Breast epithelium (tissue), 4 donors: ENCODE measurements around the gene TYK2. TPM values are rescaled to one million over a fixed set of nuclear protein-coding genes. Genes with fewer than 3 reads are reported as not detected.

Source experiments
- DNase-seq, 2 donors: peaks; one replicate each; pipeline ENCODE4 v3.0.0-alpha.2; 2019; ENCODE audit warnings: low spot score in 2 of 2
- H3K27ac ChIP-seq, 2 donors: fragments of 200-600 bp; sonication (generic) in 1 of 2; one replicate each; pipeline ENCODE4 v1.5.1; 2016 to 2019; ENCODE audit warnings: mild to moderate bottlenecking in 1 of 2
- H3K27me3 ChIP-seq, 2 donors: fragments of 200-600 bp; sonication (generic) in 1 of 2; one replicate each; pipeline versions ENCODE4 v1.5.1 to v1.6.0; 2017 to 2019; ENCODE audit warnings: control low read depth in 1 of 2, mild to moderate bottlenecking in 1 of 2
- H3K36me3 ChIP-seq: fragments of 200-600 bp; one replicate; pipeline ENCODE4 v1.5.1; 2019
- H3K4me1 ChIP-seq, 2 donors: fragments of 200-600 bp; sonication (generic); one replicate each; pipeline ENCODE4 v1.5.1; 2016 to 2019; ENCODE audit warnings: control low read depth in 1 of 2
- H3K4me3 ChIP-seq, 3 donors: fragments of 200-600 bp; sonication (generic); 1 replicate in 2 of 3; 2 replicates in 1 of 3; pipeline ENCODE4 v1.5.1; 2016 to 2019; ENCODE audit warnings: mild to moderate bottlenecking in 3 of 3, moderate library complexity in 2 of 3
- H3K9me3 ChIP-seq, 2 donors: fragments of 200-600 bp; sonication (generic) in 1 of 2; one replicate each; pipeline ENCODE4 v1.5.1; 2016 to 2019; ENCODE audit warnings: control low read depth in 1 of 2
- POLR2A ChIP-seq: fragments of 450-650 bp; IDR thresholded peaks from one replicate; pipeline ENCODE4 v1.6.1; 2016; ENCODE audit warnings: antibody characterized with exemption, mild to moderate bottlenecking, moderate library complexity
- POLR2AphosphoS5 ChIP-seq, 3 donors: sonication (generic); formaldehyde crosslinking; IDR thresholded peaks; one replicate each; pipeline ENCODE4 v1.6.1; 2017; ENCODE audit warnings: antibody characterized with exemption in 3 of 3
- intact Hi-C: fragments of 100-400 bp; cut with DNase I; formaldehyde crosslinking; loops from one replicate; pipeline ENCODE4 v1.15.1; 2023; ENCODE audit warnings: low total_unique reads
- total RNA-seq, 3 donors: library from RNA; depleted of rRNA; stranded (reverse); fragments of >200 nt; gene quantifications; one replicate each; pipeline ENCODE4 v1.1.0, GENCODE V29; 2016
- TF ChIP-seq, protein P1 (sequence below), 3 donors: fragments of 450-650 bp; IDR thresholded peaks; one replicate each; pipeline ENCODE4 v1.5.1; 2016 to 2017; ENCODE audit warnings: antibody characterized with exemption in 3 of 3, mild to moderate bottlenecking in 3 of 3, moderate library complexity in 3 of 3

Gene TYK2
- total RNA-seq, 3 donors from 2014 or later = 61.6 to 109 (median 104) TPM

DNA sequence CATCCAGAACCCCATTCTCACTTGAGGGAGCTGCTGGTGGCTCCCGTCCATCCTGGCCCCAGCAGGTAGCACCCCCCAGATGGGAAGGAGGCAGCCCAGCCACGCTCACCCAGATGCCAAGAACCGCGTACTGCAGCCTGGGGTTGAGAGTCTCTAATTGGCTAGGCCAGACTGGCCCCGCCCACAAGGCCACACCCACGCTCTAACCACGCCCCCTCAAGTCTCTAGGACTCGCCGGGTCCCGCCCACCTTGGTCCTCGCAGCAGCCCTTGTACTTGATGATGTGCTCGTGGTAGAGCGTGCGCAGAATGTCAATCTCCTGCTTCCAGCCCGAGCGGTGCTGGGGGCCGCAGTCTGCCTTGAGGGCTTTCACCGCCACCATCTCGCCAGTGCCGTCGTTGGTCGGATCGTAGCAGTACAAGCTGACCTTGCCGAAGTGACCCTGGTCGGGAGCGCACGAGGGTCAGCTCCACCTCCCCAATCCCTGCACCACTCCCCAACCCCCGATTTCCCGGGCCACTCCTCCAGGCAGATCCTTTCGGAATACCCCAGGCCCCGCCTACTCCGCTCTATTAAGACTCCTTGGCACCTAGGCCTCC lies 26.5 kb downstream of the TYK2 start:
- intact Hi-C loops = no loop called here
- no peaks in the 10 kb centered on the region for H3K27me3 ChIP-seq
- peak overlapping the region in 1 of 2 donors; percentile 58 for H3K27ac ChIP-seq
- no peaks in the 10 kb centered on the region for H3K9me3 ChIP-seq
- TF ChIP-seq, protein P1, sequence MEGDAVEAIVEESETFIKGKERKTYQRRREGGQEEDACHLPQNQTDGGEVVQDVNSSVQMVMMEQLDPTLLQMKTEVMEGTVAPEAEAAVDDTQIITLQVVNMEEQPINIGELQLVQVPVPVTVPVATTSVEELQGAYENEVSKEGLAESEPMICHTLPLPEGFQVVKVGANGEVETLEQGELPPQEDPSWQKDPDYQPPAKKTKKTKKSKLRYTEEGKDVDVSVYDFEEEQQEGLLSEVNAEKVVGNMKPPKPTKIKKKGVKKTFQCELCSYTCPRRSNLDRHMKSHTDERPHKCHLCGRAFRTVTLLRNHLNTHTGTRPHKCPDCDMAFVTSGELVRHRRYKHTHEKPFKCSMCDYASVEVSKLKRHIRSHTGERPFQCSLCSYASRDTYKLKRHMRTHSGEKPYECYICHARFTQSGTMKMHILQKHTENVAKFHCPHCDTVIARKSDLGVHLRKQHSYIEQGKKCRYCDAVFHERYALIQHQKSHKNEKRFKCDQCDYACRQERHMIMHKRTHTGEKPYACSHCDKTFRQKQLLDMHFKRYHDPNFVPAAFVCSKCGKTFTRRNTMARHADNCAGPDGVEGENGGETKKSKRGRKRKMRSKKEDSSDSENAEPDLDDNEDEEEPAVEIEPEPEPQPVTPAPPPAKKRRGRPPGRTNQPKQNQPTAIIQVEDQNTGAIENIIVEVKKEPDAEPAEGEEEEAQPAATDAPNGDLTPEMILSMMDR (IDR thresholded peaks at IDR 0.05) = no peak
- TF ChIP-seq POLR2AphosphoS5 (IDR thresholded peaks at IDR 0.05) (no peak), POLR2A (no peak)
- H3K4me1 ChIP-seq = no peaks in the 10 kb centered on the region
- no peak overlapping the region for H3K4me3 ChIP-seq
- H3K36me3 ChIP-seq = no peaks in the 10 kb centered on the region
- DNase-seq = no peak

DNA sequence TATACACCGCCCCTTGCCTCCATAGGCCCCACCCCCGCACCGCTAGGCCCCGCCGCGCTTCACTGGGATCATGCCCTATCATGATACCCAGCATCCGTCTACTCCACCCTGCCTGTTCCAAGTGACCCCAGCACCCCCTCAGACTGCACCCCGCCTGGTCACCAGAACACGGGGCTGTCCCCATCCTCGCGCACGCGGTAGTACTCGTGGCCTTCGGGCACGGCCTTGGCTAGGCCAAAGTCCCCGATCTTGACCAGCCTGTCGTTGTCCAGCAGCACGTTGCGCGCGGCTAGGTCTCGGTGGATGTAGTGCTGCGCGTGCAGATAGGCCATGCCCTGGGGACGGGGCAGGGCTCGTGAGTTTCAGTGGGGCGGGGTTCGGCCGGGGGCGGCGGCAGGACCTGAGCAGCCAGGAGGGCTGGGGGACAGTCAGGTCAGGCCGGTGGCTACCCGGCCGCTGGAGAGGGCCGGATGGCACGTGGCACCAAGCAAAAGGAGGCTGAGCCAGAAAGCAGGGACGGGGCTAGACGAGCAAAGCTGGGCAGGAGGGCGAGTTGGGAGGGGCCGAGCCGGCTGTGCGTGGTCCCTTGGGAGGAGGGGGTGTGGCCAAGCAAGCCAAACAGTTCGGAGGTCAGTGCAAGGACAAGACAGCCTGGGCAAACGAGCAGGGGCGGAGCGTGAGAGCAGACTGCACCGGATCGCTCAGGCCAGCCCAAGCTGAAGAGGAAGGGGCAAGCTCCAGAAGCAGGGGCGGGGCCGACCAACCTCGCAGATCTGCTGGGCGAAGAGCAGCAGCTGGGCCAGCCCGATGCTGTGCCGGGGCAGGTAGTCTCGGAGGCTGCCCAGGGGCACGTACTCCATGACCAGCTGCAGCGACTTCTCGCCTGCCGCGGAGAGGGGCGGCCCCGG lies 27.4 kb downstream of the TYK2 start:
- no peak for DNase-seq
- Histone ChIP-seq H3K36me3 (no peaks in the 10 kb centered on the region), H3K4me3 (no peak overlapping the region), H3K27ac (peak overlapping the region in 1 of 2 donors; percentile 58), H3K4me1 (no peaks in the 10 kb centered on the region), H3K9me3 (no peaks in the 10 kb centered on the region), H3K27me3 (no peaks in the 10 kb centered on the region)
- TF ChIP-seq, protein P1 (IDR thresholded peaks at IDR 0.05) = no peak
- TF ChIP-seq POLR2A (no peak), POLR2AphosphoS5 (IDR thresholded peaks at IDR 0.05) (no peak)
- intact Hi-C loops = no loop called here

GRCh38 chr19:10346509-10346908 lies 33.9 kb downstream of the TYK2 start:
- no peaks in the 10 kb centered on the region for H3K27me3 ChIP-seq
- H3K27ac ChIP-seq = peak overlapping the region in 1 of 2 donors; percentile 26
- TF ChIP-seq POLR2A = no peak
- TF ChIP-seq, protein P1 (IDR thresholded peaks at IDR 0.05) = no peak
- TF ChIP-seq POLR2AphosphoS5 (IDR thresholded peaks at IDR 0.05) = no peak
- DNase-seq = no peak
- no peaks in the 10 kb centered on the region for H3K4me1 ChIP-seq
- no peak overlapping the region for H3K4me3 ChIP-seq
- H3K9me3 ChIP-seq = no peaks in the 10 kb centered on the region
- H3K36me3 ChIP-seq = no peaks in the 10 kb centered on the region
- intact Hi-C loops = no loop called here

DNA sequence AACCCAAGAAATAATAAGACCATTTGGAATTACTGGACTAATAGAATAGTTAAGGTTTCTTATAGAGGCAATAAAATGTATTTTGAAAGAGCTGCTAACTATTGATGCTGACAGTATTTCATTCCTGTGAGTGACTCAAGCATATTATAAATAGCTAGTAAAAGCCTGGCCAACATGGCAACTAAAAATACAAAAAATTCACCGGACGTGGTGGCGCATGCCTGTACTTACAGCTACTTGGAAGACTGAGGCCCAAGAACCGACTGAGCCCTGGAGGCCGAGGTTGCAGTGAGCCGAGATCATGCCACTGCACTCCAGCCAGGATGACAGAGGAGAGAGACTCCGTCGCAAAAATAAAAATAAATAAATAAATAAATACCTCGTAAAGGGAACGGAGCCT lies 35.6 kb downstream of the TYK2 start:
- Histone ChIP-seq H3K9me3 (no peaks in the 10 kb centered on the region), H3K4me1 (no peaks in the 10 kb centered on the region), H3K36me3 (no peaks in the 10 kb centered on the region), H3K27ac (no peak overlapping the region), H3K27me3 (no peaks in the 10 kb centered on the region), H3K4me3 (no peak overlapping the region)
- intact Hi-C loops = no loop called here
- TF ChIP-seq POLR2AphosphoS5 (IDR thresholded peaks at IDR 0.05) = no peak
- TF ChIP-seq, protein P1 (IDR thresholded peaks at IDR 0.05) = no peak
- no peak for TF ChIP-seq POLR2A
- DNase-seq = no peak

GRCh38 chr19:10343495-10343894 lies 36.9 kb downstream of the TYK2 start:
- Histone ChIP-seq H3K9me3 (no peaks in the 10 kb centered on the region), H3K36me3 (no peaks in the 10 kb centered on the region), H3K4me1 (no peaks in the 10 kb centered on the region), H3K4me3 (no peak overlapping the region), H3K27me3 (no peaks in the 10 kb centered on the region), H3K27ac (no peak overlapping the region)
- no peak for DNase-seq
- intact Hi-C loops = no loop called here
- no peak for TF ChIP-seq POLR2AphosphoS5 (IDR thresholded peaks at IDR 0.05)
- TF ChIP-seq, protein P1 (IDR thresholded peaks at IDR 0.05) = no peak
- TF ChIP-seq POLR2A = no peak
